GM12801 (cell line): ENCODE data around the gene MYO7A.

Experiments
- TF ChIP-seq, protein P1 (sequence below): IDR thresholded peaks from one replicate; pipeline ENCODE4 v1.5.1; 2011; ENCODE audit warnings: control low read depth; ENCODE audit not compliant: insufficient read length; ENCODE audit errors: extremely low read depth

Gene MYO7A

DNA sequence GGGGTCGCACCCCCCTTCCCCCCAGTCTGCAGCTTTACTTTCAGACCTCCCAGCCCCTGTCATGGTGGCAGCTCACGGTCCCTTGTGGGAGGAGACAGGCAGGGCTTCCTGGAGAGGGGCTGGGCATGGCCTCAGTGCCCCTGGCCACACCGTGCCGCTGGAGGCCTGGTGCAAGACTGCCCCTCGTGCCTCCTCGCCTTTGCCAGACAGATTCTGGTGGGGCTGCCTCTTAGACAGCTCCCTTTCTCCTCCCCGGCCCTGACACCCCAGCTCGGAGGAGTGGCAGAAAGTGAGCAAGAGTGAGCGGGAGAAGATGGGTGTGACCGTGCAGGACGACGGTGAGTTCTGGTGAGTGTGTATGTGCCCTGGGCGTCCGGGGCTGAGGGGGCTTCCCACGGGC lies 12.1 kb upstream of the MYO7A start:
- TF ChIP-seq, protein P1, sequence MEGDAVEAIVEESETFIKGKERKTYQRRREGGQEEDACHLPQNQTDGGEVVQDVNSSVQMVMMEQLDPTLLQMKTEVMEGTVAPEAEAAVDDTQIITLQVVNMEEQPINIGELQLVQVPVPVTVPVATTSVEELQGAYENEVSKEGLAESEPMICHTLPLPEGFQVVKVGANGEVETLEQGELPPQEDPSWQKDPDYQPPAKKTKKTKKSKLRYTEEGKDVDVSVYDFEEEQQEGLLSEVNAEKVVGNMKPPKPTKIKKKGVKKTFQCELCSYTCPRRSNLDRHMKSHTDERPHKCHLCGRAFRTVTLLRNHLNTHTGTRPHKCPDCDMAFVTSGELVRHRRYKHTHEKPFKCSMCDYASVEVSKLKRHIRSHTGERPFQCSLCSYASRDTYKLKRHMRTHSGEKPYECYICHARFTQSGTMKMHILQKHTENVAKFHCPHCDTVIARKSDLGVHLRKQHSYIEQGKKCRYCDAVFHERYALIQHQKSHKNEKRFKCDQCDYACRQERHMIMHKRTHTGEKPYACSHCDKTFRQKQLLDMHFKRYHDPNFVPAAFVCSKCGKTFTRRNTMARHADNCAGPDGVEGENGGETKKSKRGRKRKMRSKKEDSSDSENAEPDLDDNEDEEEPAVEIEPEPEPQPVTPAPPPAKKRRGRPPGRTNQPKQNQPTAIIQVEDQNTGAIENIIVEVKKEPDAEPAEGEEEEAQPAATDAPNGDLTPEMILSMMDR, result no peak

- TF ChIP-seq, protein P1, result no peak
Measured at GRCh38 chr11:77117492-77117891, 10.6 kb upstream of the MYO7A start.

GRCh38 chr11:77118086-77118485 lies 10.0 kb upstream of the MYO7A start:
- TF ChIP-seq, protein P1, result no peak

- TF ChIP-seq, protein P1, result no peak
Measured at GRCh38 chr11:77118971-77119370, 9.1 kb upstream of the MYO7A start.

DNA sequence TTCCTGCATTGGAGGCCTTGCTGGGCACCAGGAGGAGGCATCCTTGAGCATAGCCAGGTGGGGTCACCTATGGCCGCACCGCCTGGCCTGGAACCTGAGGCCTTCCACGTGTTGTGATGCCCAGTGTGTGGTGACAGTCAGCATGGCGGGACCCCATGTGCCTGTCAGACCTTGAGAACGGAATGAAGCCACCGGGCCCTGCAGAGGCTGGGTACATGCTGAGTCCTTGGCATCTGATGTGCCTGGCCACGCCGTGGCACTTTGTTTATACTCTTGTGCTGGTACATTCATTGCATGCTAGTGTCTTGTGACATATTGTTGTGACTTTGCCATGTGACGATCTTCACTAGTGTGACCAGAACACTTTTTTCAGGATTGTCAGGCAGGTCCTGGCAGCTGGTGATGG lies 8.5 kb upstream of the MYO7A start:
- TF ChIP-seq, protein P1, result no peak

GRCh38 chr11:77120571-77120970 lies 7.5 kb upstream of the MYO7A start:
- TF ChIP-seq, protein P1, result no peak

DNA sequence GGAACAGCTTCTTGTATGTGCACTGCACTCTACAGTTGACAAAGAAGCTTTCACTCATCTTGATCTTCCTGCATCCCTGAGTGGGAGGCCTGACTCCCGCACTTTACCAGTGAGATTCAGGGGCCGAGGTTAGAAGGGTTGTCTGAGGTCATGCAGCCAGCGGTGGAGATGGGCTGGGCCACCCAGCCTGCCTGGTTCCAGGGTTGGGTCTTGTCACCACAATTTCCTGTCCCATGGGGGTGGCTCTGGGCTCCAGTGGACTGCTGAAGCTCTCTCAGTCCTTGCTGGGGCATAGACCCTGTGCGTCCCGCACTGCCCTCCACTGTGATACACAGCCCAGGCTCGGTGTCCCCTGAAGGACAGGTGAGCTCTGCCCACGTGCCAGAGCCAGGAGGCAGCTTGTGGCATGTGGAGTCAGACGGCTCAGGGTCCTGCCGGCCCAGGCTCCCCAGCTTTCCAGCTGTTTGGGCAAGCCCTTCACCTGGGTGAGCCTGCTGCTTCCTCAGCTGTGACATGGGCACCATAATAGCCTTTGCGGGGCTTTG lies 6.9 kb upstream of the MYO7A start:
- TF ChIP-seq, protein P1, result no peak
